Chondrocyte (in vitro differentiated cells): ENCODE measurements around the gene CRYGD. TPM values are rescaled to one million over a fixed set of nuclear protein-coding genes. Genes with fewer than 3 reads are reported as not detected.
"Not testable (repeated sequence)": the region's sequence is repeated elsewhere in the genome, so short reads cannot be mapped to it uniquely, and the experiment has no call there.

Experiments
- DNase-seq: peaks from one replicate; pipeline ENCODE4 v3.0.0; 2021; ENCODE audit warnings: mixed read lengths, low spot score
- H3K27ac Mint-ChIP-seq: one replicate; pipeline ENCODE4 v1.8.0; 2021; ENCODE audit warnings: mild to moderate bottlenecking, moderate library complexity, mixed read lengths; ENCODE audit not compliant: unreplicated experiment
- H3K27me3 Mint-ChIP-seq: 2 replicates; pipeline ENCODE4 v1.8.0; 2021; ENCODE audit warnings: low read depth, mixed read lengths
- H3K36me3 Mint-ChIP-seq: 2 replicates; pipeline ENCODE4 v1.8.0; 2021; ENCODE audit warnings: low read depth, mixed read lengths
- H3K4me1 Mint-ChIP-seq: 2 replicates; pipeline ENCODE4 v1.8.0; 2021; ENCODE audit warnings: low read depth, mild to moderate bottlenecking, mixed read lengths
- H3K4me3 Mint-ChIP-seq: one replicate; pipeline ENCODE4 v1.8.0; 2021; ENCODE audit warnings: mild to moderate bottlenecking, moderate library complexity, mixed read lengths; ENCODE audit not compliant: unreplicated experiment
- H3K9me3 Mint-ChIP-seq: 2 replicates; pipeline ENCODE4 v1.8.0; 2021; ENCODE audit warnings: low read depth, mixed read lengths
- total RNA-seq: library from RNA; stranded (reverse); gene quantifications from 3 replicates; pipeline ENCODE4 v1.2.1, GENCODE V29; 2021
- TF ChIP-seq, protein P1 (sequence below): fragments of 200-600 bp; sonication (generic); IDR thresholded peaks from 2 replicates; pipeline ENCODE4 v1.5.0; 2021; ENCODE audit warnings: antibody characterized with exemption, mild to moderate bottlenecking, moderate library complexity

CRYGD gene
- total RNA-seq, 1 donor from 2014 or later, result not detected

DNA sequence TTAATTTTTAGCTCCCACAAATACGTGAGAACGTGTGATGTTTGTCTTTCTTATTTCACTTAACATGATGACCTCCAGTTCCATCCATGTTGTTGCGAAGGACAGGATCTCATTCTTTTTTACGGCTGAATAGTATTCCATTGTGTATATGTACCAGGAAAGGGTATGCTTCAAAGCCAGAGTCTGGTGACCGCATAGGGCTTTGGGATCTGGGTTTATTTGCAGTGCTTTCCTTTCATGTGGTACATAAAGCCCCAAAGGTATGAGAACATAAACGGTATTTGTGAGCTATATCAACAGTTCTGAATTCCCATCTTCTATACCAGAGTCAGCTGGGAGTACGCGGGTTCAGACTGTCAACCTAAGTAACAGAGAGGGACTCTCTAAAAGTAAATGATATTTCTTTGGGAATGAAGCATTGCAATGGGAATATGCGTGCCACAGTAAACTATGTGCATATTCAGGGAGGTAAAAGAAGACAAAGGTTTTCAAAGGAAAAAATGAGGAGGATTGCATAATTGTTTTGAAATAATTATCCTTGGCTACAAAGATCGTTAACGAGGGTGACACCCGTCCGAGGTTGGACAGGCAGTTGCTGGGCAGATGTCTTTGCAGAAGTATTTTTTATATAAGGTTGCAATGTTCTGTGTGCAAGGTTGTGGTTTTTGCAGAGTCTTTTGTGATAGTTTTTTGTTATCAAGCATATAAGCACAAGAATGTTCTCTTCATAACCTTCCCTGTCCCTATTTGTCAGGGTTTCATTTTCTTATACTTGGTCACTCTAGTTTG, 24.4 kb downstream of the CRYGD start:
- no peaks in the 10 kb centered on the region for H3K36me3 Mint-ChIP-seq
- no peak overlapping the region for H3K27ac Mint-ChIP-seq
- TF ChIP-seq, protein P1, sequence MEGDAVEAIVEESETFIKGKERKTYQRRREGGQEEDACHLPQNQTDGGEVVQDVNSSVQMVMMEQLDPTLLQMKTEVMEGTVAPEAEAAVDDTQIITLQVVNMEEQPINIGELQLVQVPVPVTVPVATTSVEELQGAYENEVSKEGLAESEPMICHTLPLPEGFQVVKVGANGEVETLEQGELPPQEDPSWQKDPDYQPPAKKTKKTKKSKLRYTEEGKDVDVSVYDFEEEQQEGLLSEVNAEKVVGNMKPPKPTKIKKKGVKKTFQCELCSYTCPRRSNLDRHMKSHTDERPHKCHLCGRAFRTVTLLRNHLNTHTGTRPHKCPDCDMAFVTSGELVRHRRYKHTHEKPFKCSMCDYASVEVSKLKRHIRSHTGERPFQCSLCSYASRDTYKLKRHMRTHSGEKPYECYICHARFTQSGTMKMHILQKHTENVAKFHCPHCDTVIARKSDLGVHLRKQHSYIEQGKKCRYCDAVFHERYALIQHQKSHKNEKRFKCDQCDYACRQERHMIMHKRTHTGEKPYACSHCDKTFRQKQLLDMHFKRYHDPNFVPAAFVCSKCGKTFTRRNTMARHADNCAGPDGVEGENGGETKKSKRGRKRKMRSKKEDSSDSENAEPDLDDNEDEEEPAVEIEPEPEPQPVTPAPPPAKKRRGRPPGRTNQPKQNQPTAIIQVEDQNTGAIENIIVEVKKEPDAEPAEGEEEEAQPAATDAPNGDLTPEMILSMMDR, result no peak
- H3K4me1 Mint-ChIP-seq, result peaks cover 14% of the 10 kb centered on the region
- H3K27me3 Mint-ChIP-seq, result peaks cover 7% of the 10 kb centered on the region
- no peaks in the 10 kb centered on the region for H3K9me3 Mint-ChIP-seq
- H3K4me3 Mint-ChIP-seq, result no peak overlapping the region
- DNase-seq, result no peak

DNA sequence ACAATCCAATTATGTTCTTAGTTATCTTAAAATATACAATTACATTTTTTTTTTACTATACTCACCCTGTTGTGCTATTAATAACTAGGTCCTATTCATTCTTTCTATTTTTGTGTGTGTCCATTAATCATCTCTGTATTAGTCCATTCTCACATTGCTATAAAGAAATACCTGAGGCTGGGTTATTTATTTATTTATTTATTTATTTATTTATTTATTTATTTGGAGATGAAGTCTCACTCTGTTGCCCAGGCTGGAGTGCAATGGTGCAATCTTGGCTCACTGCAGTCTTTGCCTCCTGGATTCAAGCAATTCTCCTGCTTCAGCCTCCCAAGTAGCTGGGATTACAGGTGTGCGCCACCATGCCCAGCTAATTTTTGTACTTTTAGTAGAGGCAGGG, 25.6 kb downstream of the CRYGD start:
- H3K9me3 Mint-ChIP-seq, H3K27ac Mint-ChIP-seq, H3K36me3 Mint-ChIP-seq, H3K4me3 Mint-ChIP-seq, H3K27me3 Mint-ChIP-seq, DNase-seq: not testable (repeated sequence)
- H3K4me1 Mint-ChIP-seq, result peaks cover 14% of the 10 kb centered on the region

DNA sequence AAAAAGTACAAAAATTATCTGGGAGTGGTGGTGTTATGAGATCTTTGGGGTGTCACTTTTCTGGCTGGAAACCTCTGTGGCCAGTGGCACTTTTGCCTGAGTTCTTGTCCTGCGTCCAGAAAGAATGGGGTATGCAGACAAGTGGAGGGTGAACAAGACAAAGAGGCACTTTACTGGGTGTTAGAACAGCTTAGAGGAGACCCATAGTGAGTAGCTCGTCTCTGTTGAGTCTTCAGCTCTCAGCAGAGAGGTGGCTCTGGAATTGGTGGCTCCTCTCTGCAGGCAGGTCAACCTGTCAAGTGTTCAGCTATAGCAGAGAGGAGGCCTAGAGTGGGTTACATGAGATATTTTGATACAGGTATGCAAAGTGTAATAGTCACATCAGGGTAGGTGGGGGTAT, 26.1 kb downstream of the CRYGD start:
- Mint-ChIP-seq H3K9me3 (no peaks in the 10 kb centered on the region), H3K4me1 (peaks cover 14% of the 10 kb centered on the region), H3K36me3 (no peaks in the 10 kb centered on the region), H3K4me3 (no peak overlapping the region), H3K27me3 (no peaks in the 10 kb centered on the region), H3K27ac (peak overlapping the region; percentile 32)
- no peak for DNase-seq
- TF ChIP-seq, protein P1, result no peak

DNA sequence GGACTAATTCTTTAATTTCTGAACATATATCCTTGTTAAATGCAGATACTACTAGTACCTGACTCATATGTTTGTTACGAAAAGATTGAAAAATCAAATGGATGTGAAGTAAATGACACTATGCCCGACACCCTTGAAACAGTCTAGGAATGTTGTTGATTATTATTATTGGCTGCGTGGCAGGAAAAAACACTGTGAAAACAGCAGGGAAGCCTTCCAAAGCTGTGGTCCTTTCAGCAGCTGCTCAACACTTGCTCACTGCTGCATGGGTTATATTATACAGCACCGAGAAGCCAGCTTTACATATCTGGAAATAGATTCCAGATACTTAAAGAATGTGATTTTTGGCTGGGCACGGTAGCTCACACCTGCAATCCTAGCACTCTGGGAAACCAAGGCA, 26.5 kb downstream of the CRYGD start:
- no peak overlapping the region for H3K4me3 Mint-ChIP-seq
- no peaks in the 10 kb centered on the region for H3K9me3 Mint-ChIP-seq
- peaks cover 14% of the 10 kb centered on the region for H3K4me1 Mint-ChIP-seq
- TF ChIP-seq, protein P1, result no peak
- H3K27ac Mint-ChIP-seq, result no peak overlapping the region
- DNase-seq, result no peak
- no peaks in the 10 kb centered on the region for H3K27me3 Mint-ChIP-seq
- no peaks in the 10 kb centered on the region for H3K36me3 Mint-ChIP-seq

DNA sequence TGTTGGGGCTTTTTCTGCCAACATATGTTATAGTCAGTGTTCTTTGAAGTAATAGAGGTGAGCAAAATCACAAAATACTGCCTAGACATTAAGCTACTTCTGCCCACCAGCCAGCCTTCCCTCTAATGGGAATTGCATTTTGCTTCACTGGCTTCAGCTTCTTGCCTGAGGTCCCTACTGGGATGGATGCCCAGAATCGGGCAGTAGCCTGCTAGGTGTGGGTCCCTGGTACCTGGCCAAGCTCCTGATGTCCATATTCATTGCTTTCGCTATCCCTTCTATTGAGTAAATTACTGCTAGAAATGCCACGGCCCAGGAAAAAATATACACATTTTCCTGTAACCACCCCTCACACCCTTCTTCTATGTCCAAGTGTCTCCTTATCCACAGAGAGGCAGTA, 27.0 kb downstream of the CRYGD start:
- TF ChIP-seq, protein P1, result no peak
- H3K4me1 Mint-ChIP-seq, result peaks cover 14% of the 10 kb centered on the region
- H3K4me3 Mint-ChIP-seq, result no peak overlapping the region
- no peak for DNase-seq
- no peak overlapping the region for H3K27ac Mint-ChIP-seq
- no peaks in the 10 kb centered on the region for H3K27me3 Mint-ChIP-seq
- no peaks in the 10 kb centered on the region for H3K36me3 Mint-ChIP-seq
- H3K9me3 Mint-ChIP-seq, result no peaks in the 10 kb centered on the region

DNA sequence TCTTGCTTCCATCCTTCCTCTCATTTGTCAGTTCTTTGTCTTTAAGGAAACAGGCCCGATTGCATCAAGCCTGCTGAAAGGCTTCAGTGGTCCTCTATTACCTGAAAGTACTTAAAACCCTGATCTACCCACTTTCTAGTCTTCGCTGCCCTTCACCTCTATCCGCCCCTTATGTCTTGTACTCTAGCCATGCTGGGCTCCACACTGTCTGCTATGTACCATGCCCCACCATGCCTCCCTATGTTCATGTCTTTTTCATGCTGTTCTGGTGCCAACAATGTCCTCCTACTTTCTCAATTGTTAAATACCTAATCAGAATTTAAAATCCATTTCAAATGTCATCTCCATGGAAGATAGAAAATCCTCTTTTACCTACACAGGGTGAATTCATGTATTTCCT, 28.2 kb downstream of the CRYGD start:
- Mint-ChIP-seq H3K4me1 (peaks cover 10% of the 10 kb centered on the region), H3K9me3 (no peaks in the 10 kb centered on the region), H3K27me3 (peaks cover 2% of the 10 kb centered on the region), H3K36me3 (no peaks in the 10 kb centered on the region), H3K4me3 (no peak overlapping the region), H3K27ac (no peak overlapping the region)
- no peak for DNase-seq
- TF ChIP-seq, protein P1, result no peak
